SJCRH30 (cell line): ENCODE data around the gene SPARCL1. TPM values are rescaled to one million over a fixed set of nuclear protein-coding genes. Genes with fewer than 3 reads are reported as not detected.
A peak's percentile ranks its signal among the peaks of the same experiment; 100 is the strongest.

Source experiments
- DNase-seq, 2 experiments: peaks; one replicate each; pipeline ENCODE4 v3.0.0-alpha.2; 2015 to 2020
- H3K27ac ChIP-seq: fragments of 250-450 bp; sonication (Bioruptor Pico); 2 replicates; pipeline ENCODE4 v1.5.1; 2020; ENCODE audit warnings: mild to moderate bottlenecking, moderate library complexity
- H3K27me3 ChIP-seq: fragments of 250-450 bp; sonication (Bioruptor Pico); 2 replicates; pipeline ENCODE4 v1.5.1; 2020; ENCODE audit warnings: mild to moderate bottlenecking, moderate library complexity
- H3K36me3 ChIP-seq: fragments of 250-450 bp; sonication (Bioruptor Pico); 2 replicates; pipeline ENCODE4 v1.5.1; 2020; ENCODE audit warnings: mild to moderate bottlenecking, moderate library complexity
- H3K4me1 ChIP-seq: fragments of 250-450 bp; sonication (Bioruptor Pico); 2 replicates; pipeline ENCODE4 v1.5.1; 2020; ENCODE audit warnings: mild to moderate bottlenecking, moderate library complexity
- H3K4me3 ChIP-seq: fragments of 250-450 bp; sonication (Bioruptor Pico); 2 replicates; pipeline ENCODE4 v1.5.1; 2020; ENCODE audit warnings: mild to moderate bottlenecking, moderate library complexity
- H3K9me3 ChIP-seq: fragments of 250-450 bp; sonication (Bioruptor Pico); replicated peaks from 2 replicates; pipeline ENCODE4 v1.5.1; 2020; ENCODE audit warnings: mild to moderate bottlenecking, moderate library complexity
- total RNA-seq: library from RNA; depleted of rRNA; stranded (reverse); fragments of >200 nt; shearing (Covaris generic); gene quantifications from 2 replicates; pipeline ENCODE4 v1.2.3, GENCODE V29; 2014

Gene SPARCL1
- total RNA-seq, 1 experiment from 2014 or later = not detected

GRCh38 chr4:87551361-87551760 is 22.2 kb upstream of the SPARCL1 start:
- Histone ChIP-seq H3K27ac (no peak overlapping the region), H3K27me3 (no peaks in the 10 kb centered on the region)
- no peak for DNase-seq

GRCh38 chr4:87547016-87547708 is 18.0 kb upstream of the SPARCL1 start:
- H3K4me1 ChIP-seq = peaks cover 9% of the 10 kb centered on the region
- no peaks in the 10 kb centered on the region for H3K36me3 ChIP-seq
- no peaks in the 10 kb centered on the region for H3K27me3 ChIP-seq
- no peak overlapping the region for H3K27ac ChIP-seq
- no peaks in the 10 kb centered on the region for H3K9me3 ChIP-seq
- no peak overlapping the region for H3K4me3 ChIP-seq
- DNase-seq = no peak

More at GRCh38 chr4:87551361-87551760, 22.2 kb upstream of the SPARCL1 start:
- peaks cover 2% of the 10 kb centered on the region; the same call in 1 of the 2 replicates for H3K4me1 ChIP-seq
- H3K36me3 ChIP-seq = no peaks in the 10 kb centered on the region
- H3K4me3 ChIP-seq = no peak overlapping the region
- no peaks in the 10 kb centered on the region for H3K9me3 ChIP-seq

- H3K27ac ChIP-seq = no peak overlapping the region
- no peaks in the 10 kb centered on the region for H3K9me3 ChIP-seq
- H3K27me3 ChIP-seq = no peaks in the 10 kb centered on the region
- no peaks in the 10 kb centered on the region for H3K36me3 ChIP-seq
- H3K4me1 ChIP-seq = peaks cover 23% of the 10 kb centered on the region
- no peak for DNase-seq
- H3K4me3 ChIP-seq = no peak overlapping the region
Measured at GRCh38 chr4:87545052-87545451, 15.9 kb upstream of the SPARCL1 start.

- peak; percentile 66 to 89 for DNase-seq
- H3K9me3 ChIP-seq = no peaks in the 10 kb centered on the region; the same call in 1 of the 2 replicates
- no peaks in the 10 kb centered on the region for H3K27me3 ChIP-seq
- no peak overlapping the region for H3K4me3 ChIP-seq
- H3K27ac ChIP-seq = peak overlapping the region; percentile 12
- H3K36me3 ChIP-seq = no peaks in the 10 kb centered on the region
- peaks cover 29% of the 10 kb centered on the region for H3K4me1 ChIP-seq
Measured at GRCh38 chr4:87543835-87544461, 14.8 kb upstream of the SPARCL1 start.

GRCh38 chr4:87542734-87543312 is 13.6 kb upstream of the SPARCL1 start:
- Histone ChIP-seq H3K4me3 (no peak overlapping the region), H3K36me3 (no peaks in the 10 kb centered on the region), H3K4me1 (peaks cover 34% of the 10 kb centered on the region), H3K27ac (no peak overlapping the region), H3K27me3 (no peaks in the 10 kb centered on the region), H3K9me3 (peaks cover 8% of the 10 kb centered on the region)
- DNase-seq = no peak

GRCh38 chr4:87541956-87542709 is 13.0 kb upstream of the SPARCL1 start:
- peaks cover 11% of the 10 kb centered on the region for H3K9me3 ChIP-seq
- H3K4me1 ChIP-seq = peaks cover 34% of the 10 kb centered on the region
- no peaks in the 10 kb centered on the region for H3K36me3 ChIP-seq
- H3K27ac ChIP-seq = peak overlapping the region; percentile 99
- DNase-seq = peak in 1 of 2 experiments; percentile 51
- H3K4me3 ChIP-seq = peak overlapping the region; percentile 56
- H3K27me3 ChIP-seq = no peaks in the 10 kb centered on the region

GRCh38 chr4:87541521-87541920 is 12.3 kb upstream of the SPARCL1 start:
- Histone ChIP-seq H3K27ac (peak overlapping the region; percentile 99), H3K36me3 (no peaks in the 10 kb centered on the region), H3K27me3 (no peaks in the 10 kb centered on the region), H3K4me1 (peaks cover 34% of the 10 kb centered on the region), H3K9me3 (peaks cover 15% of the 10 kb centered on the region), H3K4me3 (peak overlapping the region; percentile 56)
- DNase-seq = peak; percentile 89 to 97

GRCh38 chr4:87540146-87541058 is 11.2 kb upstream of the SPARCL1 start:
- peak overlapping the region; percentile 99 for H3K27ac ChIP-seq
- H3K9me3 ChIP-seq = peaks cover 15% of the 10 kb centered on the region
- no peaks in the 10 kb centered on the region for H3K27me3 ChIP-seq
- peaks cover 36% of the 10 kb centered on the region for H3K4me1 ChIP-seq
- H3K36me3 ChIP-seq = no peaks in the 10 kb centered on the region
- DNase-seq = peak; percentile 91 to 99
- H3K4me3 ChIP-seq = peak overlapping the region; percentile 56

- Histone ChIP-seq H3K9me3 (peaks cover 6% of the 10 kb centered on the region; the same call in 1 of the 2 replicates), H3K4me1 (peaks cover 20% of the 10 kb centered on the region; the same call in 1 of the 2 replicates), H3K27ac (no peak overlapping the region), H3K4me3 (no peak overlapping the region), H3K27me3 (no peaks in the 10 kb centered on the region), H3K36me3 (no peaks in the 10 kb centered on the region)
- DNase-seq = no peak
Measured at GRCh38 chr4:87532907-87533306, 3.7 kb upstream of the SPARCL1 start.

GRCh38 chr4:87532109-87532508 is 2.9 kb upstream of the SPARCL1 start:
- Histone ChIP-seq H3K36me3 (no peaks in the 10 kb centered on the region), H3K27ac (no peak overlapping the region), H3K4me3 (no peak overlapping the region), H3K9me3 (peaks cover 4% of the 10 kb centered on the region; the same call in 1 of the 2 replicates), H3K27me3 (no peaks in the 10 kb centered on the region), H3K4me1 (peaks cover 20% of the 10 kb centered on the region; the same call in 1 of the 2 replicates)
- DNase-seq = no peak

- no peak for DNase-seq
- H3K36me3 ChIP-seq = no peaks in the 10 kb centered on the region
- H3K9me3 ChIP-seq = no peaks in the 10 kb centered on the region
- no peak overlapping the region for H3K4me3 ChIP-seq
- no peaks in the 10 kb centered on the region for H3K27me3 ChIP-seq
- no peak overlapping the region for H3K27ac ChIP-seq
- peaks cover 20% of the 10 kb centered on the region; the same call in 1 of the 2 replicates for H3K4me1 ChIP-seq
Measured at GRCh38 chr4:87531621-87532020, 2.4 kb upstream of the SPARCL1 start.

GRCh38 chr4:87530868-87531267 is 1.7 kb upstream of the SPARCL1 start:
- Histone ChIP-seq H3K27me3 (no peaks in the 10 kb centered on the region), H3K4me3 (no peak overlapping the region), H3K36me3 (no peaks in the 10 kb centered on the region), H3K27ac (no peak overlapping the region), H3K9me3 (no peaks in the 10 kb centered on the region), H3K4me1 (peaks cover 20% of the 10 kb centered on the region; the same call in 1 of the 2 replicates)
- DNase-seq = no peak

GRCh38 chr4:87530229-87530628 is 1.1 kb upstream of the SPARCL1 start:
- Histone ChIP-seq H3K27me3 (no peaks in the 10 kb centered on the region), H3K9me3 (no peaks in the 10 kb centered on the region), H3K36me3 (no peaks in the 10 kb centered on the region), H3K4me1 (peaks cover 16% of the 10 kb centered on the region; the same call in 1 of the 2 replicates), H3K27ac (no peak overlapping the region), H3K4me3 (no peak overlapping the region)
- no peak for DNase-seq
